Ectodermal cell (in vitro differentiated cells): Measurements from ENCODE around the gene EXOC2.

Experiments used
- H3K27ac ChIP-seq: 2 replicates; pipeline ENCODE4 v1.7.0; 2013; ENCODE audit warnings: mild to moderate bottlenecking, low read depth, low read length; ENCODE audit not compliant: insufficient read depth, poor library complexity, severe bottlenecking
- H3K27me3 ChIP-seq: 2 replicates; pipeline ENCODE4 v1.7.0; 2013; ENCODE audit warnings: mild to moderate bottlenecking, low read length; ENCODE audit not compliant: insufficient read depth, control insufficient read depth, poor library complexity, severe bottlenecking
- H3K36me3 ChIP-seq: one replicate; pipeline ENCODE4 v1.7.0; 2013; ENCODE audit warnings: low read length; ENCODE audit not compliant: control insufficient read depth, insufficient read depth
- H3K4me1 ChIP-seq: one replicate; pipeline ENCODE4 v1.7.0; 2013; ENCODE audit warnings: low read length; ENCODE audit not compliant: control insufficient read depth, insufficient read depth
- H3K4me3 ChIP-seq: 2 replicates; pipeline ENCODE4 v1.7.0; 2013; ENCODE audit warnings: low read depth, low read length, control low read depth; ENCODE audit not compliant: insufficient read depth
- H3K9me3 ChIP-seq: 2 replicates; pipeline ENCODE4 v1.7.0; 2013; ENCODE audit warnings: mild to moderate bottlenecking, low read length, moderate library complexity; ENCODE audit not compliant: control insufficient read depth
- WGBS, 2 experiments: methylation state at CpG; one replicate each; pipeline ENCODE4 v1.1.7; 2013; ENCODE audit warnings: missing lambda C conversion rate in 2 of 2; 5-methylcytosine and 5-hydroxymethylcytosine counted together

The EXOC2 gene

GRCh38 chr6:491233-491632 lies 201.7 kb downstream of the EXOC2 start:
- 93 to 97% methylated on average over 6 of the region's 6 CpGs for WGBS, 2 experiments
- H3K4me3 ChIP-seq, result no peak overlapping the region
- H3K27ac ChIP-seq, result no peak overlapping the region
- H3K4me1 ChIP-seq, result no peaks in the 10 kb centered on the region
- H3K27me3 ChIP-seq, result no peaks in the 10 kb centered on the region
- peaks cover 4% of the 10 kb centered on the region for H3K36me3 ChIP-seq
- no peaks in the 10 kb centered on the region for H3K9me3 ChIP-seq

GRCh38 chr6:490251-491037 lies 202.5 kb downstream of the EXOC2 start:
- peaks cover 3% of the 10 kb centered on the region for H3K36me3 ChIP-seq
- H3K4me3 ChIP-seq, result no peak overlapping the region
- WGBS, 2 experiments, result 94% methylated on average over 6 of the region's 6 CpGs
- H3K4me1 ChIP-seq, result no peaks in the 10 kb centered on the region
- H3K9me3 ChIP-seq, result no peaks in the 10 kb centered on the region
- no peaks in the 10 kb centered on the region for H3K27me3 ChIP-seq
- no peak overlapping the region for H3K27ac ChIP-seq

DNA sequence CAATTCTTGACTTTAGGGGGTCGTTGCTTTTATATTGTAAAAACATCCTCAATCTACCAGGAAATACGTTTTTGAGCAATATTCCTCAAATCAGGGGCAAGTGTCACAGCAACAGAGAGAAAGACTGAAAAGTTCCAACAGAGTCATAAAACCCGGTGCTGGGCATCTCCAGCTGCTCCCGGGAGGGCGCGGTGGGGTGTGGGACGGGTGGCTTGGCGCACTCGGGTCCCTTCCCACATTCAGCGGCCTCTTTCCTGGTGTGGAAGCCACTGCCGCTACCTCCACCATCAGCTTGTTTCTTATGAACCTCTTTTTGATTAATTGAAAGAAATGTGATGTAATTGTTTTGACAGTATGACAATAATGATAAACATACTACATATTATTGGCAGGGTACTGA lies 203.2 kb downstream of the EXOC2 start:
- 93 to 95% methylated on average over 10 to 11 of the region's 11 CpGs for WGBS, 2 experiments
- Histone ChIP-seq H3K27me3 (no peaks in the 10 kb centered on the region), H3K9me3 (no peaks in the 10 kb centered on the region), H3K36me3 (no peaks in the 10 kb centered on the region), H3K4me1 (no peaks in the 10 kb centered on the region), H3K4me3 (no peak overlapping the region), H3K27ac (no peak overlapping the region)

- no peaks in the 10 kb centered on the region for H3K4me1 ChIP-seq
- H3K27me3 ChIP-seq, result no peaks in the 10 kb centered on the region
- H3K27ac ChIP-seq, result no peak overlapping the region
- no peaks in the 10 kb centered on the region for H3K9me3 ChIP-seq
- H3K4me3 ChIP-seq, result no peak overlapping the region
- WGBS, 2 experiments, result 93 to 94% methylated on average over 4 of the region's 4 CpGs
- H3K36me3 ChIP-seq, result no peaks in the 10 kb centered on the region
Observed at GRCh38 chr6:489001-489400, 203.9 kb downstream of the EXOC2 start.

- no peak overlapping the region for H3K4me3 ChIP-seq
- 89 to 95% methylated on average over 13 of the region's 13 CpGs for whole genome bisulfite sequencing, 2 experiments
- no peaks in the 10 kb centered on the region for H3K36me3 ChIP-seq
- no peaks in the 10 kb centered on the region for H3K9me3 ChIP-seq
- no peaks in the 10 kb centered on the region for H3K27me3 ChIP-seq
- no peaks in the 10 kb centered on the region for H3K4me1 ChIP-seq
- no peak overlapping the region for H3K27ac ChIP-seq
Observed at GRCh38 chr6:487956-488355, 205.0 kb downstream of the EXOC2 start.

DNA sequence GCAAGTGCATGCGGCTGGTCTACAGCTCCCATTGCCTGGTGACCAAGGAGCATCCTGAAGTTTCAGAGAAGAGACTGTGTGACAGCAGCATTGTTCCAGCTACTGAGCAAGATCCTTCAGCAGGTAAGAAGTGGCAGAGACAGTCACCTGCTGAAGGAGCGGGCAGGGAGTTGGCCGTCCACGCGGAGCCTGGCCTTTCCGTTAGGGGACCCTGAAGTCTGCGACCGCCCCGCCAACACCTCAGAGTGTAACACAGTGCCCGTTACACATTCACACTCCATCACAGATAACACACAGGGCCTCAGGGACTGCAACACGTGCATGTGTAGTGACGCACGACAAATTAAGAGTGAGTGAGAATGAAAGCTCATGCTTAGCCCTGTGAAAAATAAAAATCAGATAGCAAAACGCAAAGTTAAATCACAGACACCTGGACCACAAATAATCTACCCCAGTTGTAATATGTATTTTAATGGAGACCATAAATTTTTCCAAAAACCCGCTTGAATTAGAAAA lies 207.2 kb downstream of the EXOC2 start:
- Histone ChIP-seq H3K27me3 (no peaks in the 10 kb centered on the region), H3K9me3 (no peaks in the 10 kb centered on the region), H3K4me1 (no peaks in the 10 kb centered on the region), H3K36me3 (no peaks in the 10 kb centered on the region), H3K4me3 (no peak overlapping the region), H3K27ac (no peak overlapping the region)
- WGBS, 2 experiments, result 94 to 97% methylated on average over 14 to 15 of the region's 15 CpGs

DNA sequence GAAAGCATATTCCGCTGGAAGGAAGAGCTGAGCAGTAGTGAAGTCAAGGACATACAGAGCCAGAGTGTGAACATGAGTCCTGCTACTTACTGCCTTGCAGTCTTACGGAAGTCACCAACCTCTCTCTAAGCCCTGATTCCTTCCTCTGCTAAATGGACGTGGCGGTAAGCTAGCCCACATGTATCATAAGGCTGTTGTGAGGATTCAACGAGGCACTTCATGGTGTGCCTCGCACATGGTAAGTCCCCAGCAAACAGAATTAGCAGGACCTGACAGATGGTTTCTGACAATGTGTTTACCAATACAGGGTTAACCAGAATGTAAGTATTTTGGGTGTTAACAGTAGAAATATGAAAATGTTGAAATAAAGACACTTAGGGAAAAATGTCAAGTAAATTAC lies 208.2 kb downstream of the EXOC2 start:
- H3K27ac ChIP-seq, result no peak overlapping the region
- H3K4me3 ChIP-seq, result no peak overlapping the region
- H3K4me1 ChIP-seq, result no peaks in the 10 kb centered on the region
- WGBS, 2 experiments, result 94 to 97% methylated on average over 6 of the region's 6 CpGs
- no peaks in the 10 kb centered on the region for H3K9me3 ChIP-seq
- H3K36me3 ChIP-seq, result no peaks in the 10 kb centered on the region
- H3K27me3 ChIP-seq, result no peaks in the 10 kb centered on the region

DNA sequence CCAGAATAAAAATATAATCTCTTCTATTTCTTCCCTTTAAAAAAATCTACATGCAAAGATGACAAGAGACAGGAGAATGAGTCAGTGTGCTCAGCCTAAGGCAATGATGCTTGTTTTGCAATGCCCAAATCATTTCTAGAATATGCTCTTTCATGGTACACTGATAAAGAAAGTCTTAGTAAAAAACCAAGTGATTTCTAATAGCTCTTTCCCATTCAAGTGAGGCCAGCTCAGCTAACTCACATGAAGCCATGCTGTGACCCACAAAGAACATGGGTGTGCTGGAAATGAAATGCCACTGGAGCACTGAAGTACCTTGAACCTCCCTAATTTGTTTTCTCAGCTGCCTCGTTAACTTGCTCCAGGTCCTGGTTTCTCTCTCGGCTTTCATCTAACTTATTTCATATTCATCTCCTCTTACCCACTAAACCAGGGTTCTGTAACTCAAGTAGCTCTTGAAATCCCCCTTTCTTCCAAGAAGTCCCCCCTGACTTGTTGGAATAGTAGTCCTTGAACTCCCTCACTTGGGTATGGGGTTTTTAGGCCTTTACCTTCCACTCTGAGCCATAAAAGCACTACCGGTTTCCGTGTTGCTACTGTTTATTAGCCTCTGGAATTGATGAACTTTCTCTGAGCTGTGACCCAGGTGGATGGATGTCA lies 208.7 kb downstream of the EXOC2 start:
- WGBS, 2 experiments, result 94 to 98% methylated on average over 4 of the region's 4 CpGs
- no peak overlapping the region for H3K27ac ChIP-seq
- H3K9me3 ChIP-seq, result no peaks in the 10 kb centered on the region
- no peak overlapping the region for H3K4me3 ChIP-seq
- H3K4me1 ChIP-seq, result no peaks in the 10 kb centered on the region
- no peaks in the 10 kb centered on the region for H3K36me3 ChIP-seq
- H3K27me3 ChIP-seq, result no peaks in the 10 kb centered on the region

DNA sequence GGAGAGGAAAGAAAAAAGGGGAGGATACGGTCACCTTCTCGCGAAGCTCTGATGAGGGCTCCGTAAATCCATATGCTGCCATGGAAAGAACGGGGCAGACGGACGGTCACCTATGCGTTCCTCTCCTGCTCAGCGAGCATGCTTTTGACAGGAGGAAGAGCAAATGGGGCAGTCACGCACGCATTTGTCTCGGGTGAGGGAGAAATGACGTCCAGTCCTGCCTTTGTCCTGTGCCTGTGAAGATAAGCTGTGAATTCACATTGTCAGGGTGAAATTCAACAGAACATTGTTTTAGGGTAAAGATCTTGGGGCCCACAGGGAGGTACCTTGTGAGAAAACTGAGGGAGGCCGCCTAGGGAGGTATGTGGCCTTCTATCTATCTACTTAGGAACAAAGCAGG lies 217.6 kb downstream of the EXOC2 start:
- H3K27me3 ChIP-seq, result no peaks in the 10 kb centered on the region
- 87 to 88% methylated on average over 14 of the region's 14 CpGs for WGBS, 2 experiments
- peaks cover 7% of the 10 kb centered on the region for H3K4me1 ChIP-seq
- no peak overlapping the region for H3K4me3 ChIP-seq
- H3K27ac ChIP-seq, result no peak overlapping the region
- no peaks in the 10 kb centered on the region for H3K9me3 ChIP-seq
- H3K36me3 ChIP-seq, result no peaks in the 10 kb centered on the region

DNA sequence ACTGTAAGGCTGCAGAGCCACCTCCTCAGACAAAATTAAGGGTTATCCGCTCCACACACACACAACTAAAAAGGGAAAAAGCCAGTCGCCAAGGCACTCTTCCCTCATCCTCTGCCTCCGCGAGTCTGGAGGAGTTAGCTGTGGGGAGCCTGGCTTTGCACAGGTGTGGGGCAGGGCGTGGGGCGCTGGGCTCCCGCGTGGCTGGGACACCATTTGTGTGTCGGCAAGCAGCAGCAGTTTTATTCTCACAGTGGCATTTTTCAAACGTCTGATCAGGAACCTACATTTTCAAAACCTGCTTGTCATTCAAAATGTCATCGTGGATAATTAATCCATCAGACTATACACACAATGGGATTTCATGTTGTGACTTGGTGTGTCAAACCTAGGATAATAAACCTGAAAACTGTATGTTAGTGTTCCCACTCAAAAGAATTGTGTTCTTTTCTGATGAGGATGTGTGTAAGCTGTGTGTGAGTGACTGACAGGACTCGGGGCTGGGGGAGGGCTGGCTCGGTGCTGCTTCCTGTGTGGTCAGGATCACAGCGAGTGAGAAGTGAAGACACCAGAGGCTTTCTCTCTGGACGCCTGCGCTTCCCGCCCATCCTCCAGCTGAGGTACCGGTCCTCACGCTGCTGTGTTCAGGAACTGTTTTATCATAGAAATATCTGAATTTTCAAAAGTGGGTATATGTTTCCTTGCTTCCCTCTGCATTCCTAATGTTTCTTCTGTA lies 218.3 kb downstream of the EXOC2 start:
- Histone ChIP-seq H3K27ac (no peak overlapping the region), H3K36me3 (no peaks in the 10 kb centered on the region), H3K27me3 (no peaks in the 10 kb centered on the region), H3K4me1 (peaks cover 7% of the 10 kb centered on the region), H3K9me3 (no peaks in the 10 kb centered on the region), H3K4me3 (no peak overlapping the region)
- 77 to 79% methylated on average over 19 of the region's 19 CpGs for WGBS, 2 experiments
